ENCODE results near the gene LPP.

GRCh38 chr3:188411750-188412149, 257.8 kb downstream of the LPP start:
- TF ChIP-seq CTCF (IDR thresholded peaks at IDR 0.05; ENCODE audit: insufficient read depth, low read length, poor library complexity, severe bottlenecking) (no peak), EZH2phosphoT487 (conservative IDR thresholded peaks at IDR 0.05; ENCODE audit: low read length) (no peak)

All from SU-DHL-6 (cell line).